Measurements from ENCODE around the gene UROC1.

- TF ChIP-seq CTCF (IDR thresholded peaks at IDR 0.05; ENCODE audit: insufficient read depth, low read length) (no peak), GABPA (IDR thresholded peaks at IDR 0.05; ENCODE audit: low read depth) (no peak), POLR2AphosphoS5 (IDR thresholded peaks at IDR 0.05; ENCODE audit: low read depth) (no peak), REST (IDR thresholded peaks at IDR 0.05; ENCODE audit: insufficient replicate concordance, low read depth) (no peak), SPI1 (IDR thresholded peaks at IDR 0.05; ENCODE audit: borderline replicate concordance, low read depth) (no peak)
Observed at GRCh38 chr3:126460381-126460780, 57.2 kb downstream of the UROC1 start.

Data from HL-60 (cell line).